ENCODE results near the gene ESYT2. TPM values are rescaled to one million over a fixed set of nuclear protein-coding genes. Genes with fewer than 3 reads are reported as not detected.

The ESYT2 gene
- total and polyA plus RNA-seq, 4 donors, result 4.9 to 31.7 (median 17.2) TPM

DNA sequence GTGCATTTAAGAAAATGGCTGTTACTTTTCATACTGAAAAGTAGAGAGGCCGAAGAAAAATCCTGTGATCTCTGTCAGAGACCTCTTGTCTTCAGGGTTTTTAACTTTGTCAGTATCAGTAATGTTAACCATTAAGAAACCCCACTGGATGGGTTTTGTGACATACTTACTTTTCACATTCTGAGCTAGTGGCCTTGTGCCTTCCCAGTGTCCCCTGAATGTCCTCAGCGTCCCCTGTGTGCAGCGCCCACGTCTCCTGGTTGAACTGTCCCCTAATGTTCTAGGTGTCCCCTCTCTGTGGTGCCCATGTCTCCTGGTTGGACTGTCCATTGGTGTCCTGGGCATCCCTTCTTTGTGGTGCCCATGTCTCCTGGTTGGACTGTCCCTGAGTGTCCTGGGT lies 36.7 kb upstream of the ESYT2 start (continued):
- TF ChIP-seq, protein P1, sequence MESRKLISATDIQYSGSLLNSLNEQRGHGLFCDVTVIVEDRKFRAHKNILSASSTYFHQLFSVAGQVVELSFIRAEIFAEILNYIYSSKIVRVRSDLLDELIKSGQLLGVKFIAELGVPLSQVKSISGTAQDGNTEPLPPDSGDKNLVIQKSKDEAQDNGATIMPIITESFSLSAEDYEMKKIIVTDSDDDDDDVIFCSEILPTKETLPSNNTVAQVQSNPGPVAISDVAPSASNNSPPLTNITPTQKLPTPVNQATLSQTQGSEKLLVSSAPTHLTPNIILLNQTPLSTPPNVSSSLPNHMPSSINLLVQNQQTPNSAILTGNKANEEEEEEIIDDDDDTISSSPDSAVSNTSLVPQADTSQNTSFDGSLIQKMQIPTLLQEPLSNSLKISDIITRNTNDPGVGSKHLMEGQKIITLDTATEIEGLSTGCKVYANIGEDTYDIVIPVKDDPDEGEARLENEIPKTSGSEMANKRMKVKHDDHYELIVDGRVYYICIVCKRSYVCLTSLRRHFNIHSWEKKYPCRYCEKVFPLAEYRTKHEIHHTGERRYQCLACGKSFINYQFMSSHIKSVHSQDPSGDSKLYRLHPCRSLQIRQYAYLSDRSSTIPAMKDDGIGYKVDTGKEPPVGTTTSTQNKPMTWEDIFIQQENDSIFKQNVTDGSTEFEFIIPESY (IDR thresholded peaks at IDR 0.05), result no peak

DNA sequence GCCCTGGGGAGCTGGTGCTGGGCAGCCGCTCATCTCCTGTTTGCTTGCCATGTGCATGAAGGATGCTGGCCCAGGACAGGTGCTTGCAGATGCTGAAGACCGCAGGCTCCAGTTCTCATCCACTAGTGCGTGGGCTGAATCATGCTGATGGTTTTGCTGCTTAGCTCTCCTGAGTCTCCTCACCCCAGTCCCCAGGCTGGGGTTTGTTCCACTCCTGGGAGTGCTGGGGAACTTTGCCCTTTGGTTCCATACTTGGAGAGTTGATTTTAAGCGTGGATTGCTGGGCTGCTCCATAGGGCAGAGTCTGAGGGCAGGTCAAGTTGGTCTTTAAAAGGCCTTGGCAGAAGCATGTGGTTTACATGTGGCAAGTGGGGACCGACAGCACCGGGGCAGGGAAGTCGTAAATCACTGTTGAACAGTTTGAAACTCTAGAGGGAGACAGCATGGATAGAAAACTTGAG lies 36.2 kb upstream of the ESYT2 start:
- Histone ChIP-seq H3K36me3 (ENCODE audit: control insufficient read depth in 4 of 4, insufficient read depth in 3 of 4, low read depth in 1 of 4, low read length in 3 of 4) (peaks cover 0 to 3% (median 0%) of the 10 kb centered on the region in 4 donors), H3K9ac (ENCODE audit: low read depth in 1 of 2, low read length in 2 of 2) (no peak overlapping the region), H3K9me3 (ENCODE audit: control insufficient read depth in 4 of 4, low read length in 3 of 4) (no peaks in the 10 kb centered on the region), H3K27me3 (ENCODE audit: control insufficient read depth in 4 of 4, insufficient read depth in 4 of 4, low read length in 3 of 4) (no peaks in the 10 kb centered on the region), H3K27ac (ENCODE audit: low read depth in 1 of 2, low read length in 2 of 2) (peak overlapping the region in 1 of 2 donors; percentile 36), H3K4me3 (ENCODE audit: low read depth in 1 of 3, low read length in 3 of 3) (no peak overlapping the region), H3K4me1 (ENCODE audit: control insufficient read depth in 4 of 4, insufficient read depth in 4 of 4, low read length in 3 of 4) (peaks cover 2 to 23% (median 4%) of the 10 kb centered on the region in 4 donors)
- DNase-seq (ENCODE audit: low spot score), result no peak
- TF ChIP-seq, protein P2, sequence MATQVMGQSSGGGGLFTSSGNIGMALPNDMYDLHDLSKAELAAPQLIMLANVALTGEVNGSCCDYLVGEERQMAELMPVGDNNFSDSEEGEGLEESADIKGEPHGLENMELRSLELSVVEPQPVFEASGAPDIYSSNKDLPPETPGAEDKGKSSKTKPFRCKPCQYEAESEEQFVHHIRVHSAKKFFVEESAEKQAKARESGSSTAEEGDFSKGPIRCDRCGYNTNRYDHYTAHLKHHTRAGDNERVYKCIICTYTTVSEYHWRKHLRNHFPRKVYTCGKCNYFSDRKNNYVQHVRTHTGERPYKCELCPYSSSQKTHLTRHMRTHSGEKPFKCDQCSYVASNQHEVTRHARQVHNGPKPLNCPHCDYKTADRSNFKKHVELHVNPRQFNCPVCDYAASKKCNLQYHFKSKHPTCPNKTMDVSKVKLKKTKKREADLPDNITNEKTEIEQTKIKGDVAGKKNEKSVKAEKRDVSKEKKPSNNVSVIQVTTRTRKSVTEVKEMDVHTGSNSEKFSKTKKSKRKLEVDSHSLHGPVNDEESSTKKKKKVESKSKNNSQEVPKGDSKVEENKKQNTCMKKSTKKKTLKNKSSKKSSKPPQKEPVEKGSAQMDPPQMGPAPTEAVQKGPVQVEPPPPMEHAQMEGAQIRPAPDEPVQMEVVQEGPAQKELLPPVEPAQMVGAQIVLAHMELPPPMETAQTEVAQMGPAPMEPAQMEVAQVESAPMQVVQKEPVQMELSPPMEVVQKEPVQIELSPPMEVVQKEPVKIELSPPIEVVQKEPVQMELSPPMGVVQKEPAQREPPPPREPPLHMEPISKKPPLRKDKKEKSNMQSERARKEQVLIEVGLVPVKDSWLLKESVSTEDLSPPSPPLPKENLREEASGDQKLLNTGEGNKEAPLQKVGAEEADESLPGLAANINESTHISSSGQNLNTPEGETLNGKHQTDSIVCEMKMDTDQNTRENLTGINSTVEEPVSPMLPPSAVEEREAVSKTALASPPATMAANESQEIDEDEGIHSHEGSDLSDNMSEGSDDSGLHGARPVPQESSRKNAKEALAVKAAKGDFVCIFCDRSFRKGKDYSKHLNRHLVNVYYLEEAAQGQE (IDR thresholded peaks at IDR 0.05), result no peak
- TF ChIP-seq SP1 (IDR thresholded peaks at IDR 0.05), result peak; percentile 88
- TF ChIP-seq TAF1 (conservative IDR thresholded peaks at IDR 0.05), result no peak
- TF ChIP-seq YY1 (IDR thresholded peaks at IDR 0.05), result peak; percentile 17
- TF ChIP-seq FOXA1 (IDR thresholded peaks at IDR 0.05), result no peak
- TF ChIP-seq FOXA2 (IDR thresholded peaks at IDR 0.05), result peak; percentile 7
- TF ChIP-seq GABPA (IDR thresholded peaks at IDR 0.05 in 1 of 2, conservative IDR thresholded peaks at IDR 0.05 in 1 of 2), result no peak
- TF ChIP-seq HNF4G (IDR thresholded peaks at IDR 0.05), result peak; percentile 97
- peak; percentile 83 for TF ChIP-seq NR2F2 (IDR thresholded peaks at IDR 0.05)
- peak in 1 of 2 donors; percentile 39 for TF ChIP-seq RAD21 (IDR thresholded peaks at IDR 0.05)
- TF ChIP-seq, protein P1 (IDR thresholded peaks at IDR 0.05), result peak; percentile 16
- TF ChIP-seq, protein P3, sequence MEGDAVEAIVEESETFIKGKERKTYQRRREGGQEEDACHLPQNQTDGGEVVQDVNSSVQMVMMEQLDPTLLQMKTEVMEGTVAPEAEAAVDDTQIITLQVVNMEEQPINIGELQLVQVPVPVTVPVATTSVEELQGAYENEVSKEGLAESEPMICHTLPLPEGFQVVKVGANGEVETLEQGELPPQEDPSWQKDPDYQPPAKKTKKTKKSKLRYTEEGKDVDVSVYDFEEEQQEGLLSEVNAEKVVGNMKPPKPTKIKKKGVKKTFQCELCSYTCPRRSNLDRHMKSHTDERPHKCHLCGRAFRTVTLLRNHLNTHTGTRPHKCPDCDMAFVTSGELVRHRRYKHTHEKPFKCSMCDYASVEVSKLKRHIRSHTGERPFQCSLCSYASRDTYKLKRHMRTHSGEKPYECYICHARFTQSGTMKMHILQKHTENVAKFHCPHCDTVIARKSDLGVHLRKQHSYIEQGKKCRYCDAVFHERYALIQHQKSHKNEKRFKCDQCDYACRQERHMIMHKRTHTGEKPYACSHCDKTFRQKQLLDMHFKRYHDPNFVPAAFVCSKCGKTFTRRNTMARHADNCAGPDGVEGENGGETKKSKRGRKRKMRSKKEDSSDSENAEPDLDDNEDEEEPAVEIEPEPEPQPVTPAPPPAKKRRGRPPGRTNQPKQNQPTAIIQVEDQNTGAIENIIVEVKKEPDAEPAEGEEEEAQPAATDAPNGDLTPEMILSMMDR (IDR thresholded peaks at IDR 0.05; ENCODE audit: low read depth, low read length, missing input control), result no peak
- no peak for TF ChIP-seq EGR1 (IDR thresholded peaks at IDR 0.05; ENCODE audit: low read depth in 2 of 2)
- TF ChIP-seq, protein P4, sequence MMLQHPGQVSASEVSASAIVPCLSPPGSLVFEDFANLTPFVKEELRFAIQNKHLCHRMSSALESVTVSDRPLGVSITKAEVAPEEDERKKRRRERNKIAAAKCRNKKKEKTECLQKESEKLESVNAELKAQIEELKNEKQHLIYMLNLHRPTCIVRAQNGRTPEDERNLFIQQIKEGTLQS (IDR thresholded peaks at IDR 0.05), result no peak
- peak in 1 of 2 donors; percentile 60 for TF ChIP-seq JUND (IDR thresholded peaks at IDR 0.05)
- TF ChIP-seq, protein P5, sequence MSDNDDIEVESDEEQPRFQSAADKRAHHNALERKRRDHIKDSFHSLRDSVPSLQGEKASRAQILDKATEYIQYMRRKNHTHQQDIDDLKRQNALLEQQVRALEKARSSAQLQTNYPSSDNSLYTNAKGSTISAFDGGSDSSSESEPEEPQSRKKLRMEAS (IDR thresholded peaks at IDR 0.05), result peak; percentile 93
- peak; percentile 98 to 99 for TF ChIP-seq HNF4A (conservative IDR thresholded peaks at IDR 0.05)
- TF ChIP-seq RXRA (IDR thresholded peaks at IDR 0.05), result peak; percentile 86
- 45% methylated on average over 7 of the region's 7 CpGs for WGBS
